WTC11 (cell line): ENCODE data around the gene GAPT.

Experiments
- ARID4B ChIP-seq: sonication (generic); formaldehyde crosslinking; IDR thresholded peaks from 2 replicates; pipeline ENCODE4 v1.8.0; 2023; ENCODE audit warnings: missing genetic modification reagents, mild to moderate bottlenecking, borderline replicate concordance
- CREB1 ChIP-seq: sonication (generic); formaldehyde crosslinking; IDR thresholded peaks from 2 replicates; pipeline ENCODE4 v1.8.0; 2023; ENCODE audit warnings: mild to moderate bottlenecking, missing genetic modification reagents
- CTCF ChIP-seq: fragments of 200-600 bp; IDR thresholded peaks from 2 replicates; pipeline ENCODE4 v1.8.0; 2022; ENCODE audit warnings: antibody characterized with exemption
- EMX1 ChIP-seq: fragments of 250-450 bp; sonication (Bioruptor Pico); IDR thresholded peaks from 2 replicates; pipeline ENCODE4 v1.8.0; 2021; ENCODE audit warnings: mild to moderate bottlenecking
- JUN ChIP-seq: sonication (generic); formaldehyde crosslinking; IDR thresholded peaks from 2 replicates; pipeline ENCODE4 v1.8.0; 2023; ENCODE audit warnings: mild to moderate bottlenecking, missing genetic modification reagents
- NR2C2 ChIP-seq: sonication (generic); formaldehyde crosslinking; IDR thresholded peaks from 2 replicates; pipeline ENCODE4 v1.8.0; 2022; ENCODE audit warnings: mild to moderate bottlenecking, missing genetic modification reagents
- USF1 ChIP-seq: sonication (generic); formaldehyde crosslinking; IDR thresholded peaks from 2 replicates; pipeline ENCODE4 v1.8.0; 2022; ENCODE audit warnings: mild to moderate bottlenecking, missing genetic modification reagents
- USF2 ChIP-seq: sonication (generic); formaldehyde crosslinking; IDR thresholded peaks from 2 replicates; pipeline ENCODE4 v1.8.1; 2023; ENCODE audit warnings: mild to moderate bottlenecking, missing genetic modification reagents, moderate library complexity
- ZBTB21 ChIP-seq: sonication (generic); formaldehyde crosslinking; IDR thresholded peaks from 2 replicates; pipeline ENCODE4 v1.8.1; 2023; ENCODE audit warnings: mild to moderate bottlenecking, missing genetic modification reagents, borderline replicate concordance
- ZNF263 ChIP-seq: sonication (generic); formaldehyde crosslinking; IDR thresholded peaks from 2 replicates; pipeline ENCODE4 v1.8.1; 2022; ENCODE audit warnings: low read depth, mild to moderate bottlenecking, moderate library complexity, missing genetic modification reagents

GRCh38 chr5:58544926-58545325, 53.7 kb downstream of the GAPT start:
- TF ChIP-seq NR2C2 (CRISPR knock-in tag): no peak
- no peak for TF ChIP-seq CTCF
- no peak for TF ChIP-seq USF1 (CRISPR knock-in tag)
- no peak for TF ChIP-seq USF2 (CRISPR knock-in tag)
- TF ChIP-seq EMX1: no peak
- TF ChIP-seq ARID4B: no peak
- no peak for TF ChIP-seq ZNF263 (CRISPR knock-in tag)
- no peak for TF ChIP-seq JUN (CRISPR knock-in tag)
- TF ChIP-seq ZBTB21: no peak
- TF ChIP-seq CREB1: no peak
